ENCODE results near the gene CDH16.
"Not testable (repeated sequence)": the region's sequence is repeated elsewhere in the genome, so short reads cannot be mapped to it uniquely, and the experiment has no call there.

The CDH16 gene

GRCh38 chr16:66918803-66919568 lies at the start of gene CDH16:
Gene CDH16 (minus strand): TSS chr16:66918885. CDS start chr16:66918065, 820 bp downstream.
- no peak for DNase-seq (ENCODE audit: low spot score)

- DNase-seq (ENCODE audit: low spot score) = no peak
These were observed 45.4 kb upstream of the CDH16 start for GRCh38 chr16:66964049-66964448.

- no peak for DNase-seq (ENCODE audit: low spot score)
These were observed 43.2 kb upstream of the CDH16 start for GRCh38 chr16:66961914-66962313.

- peak; percentile 77 for DNase-seq (ENCODE audit: low spot score)
These were observed 42.5 kb upstream of the CDH16 start, which contains the start of gene CES3 for GRCh38 chr16:66961065-66961744. Gene CES3 (plus strand): TSS chr16:66961266. CDS start chr16:66961308, 42 bp downstream.

- no peak for DNase-seq (ENCODE audit: low spot score)
These were observed 41.6 kb upstream of the CDH16 start for GRCh38 chr16:66960270-66960669.

- DNase-seq (ENCODE audit: low spot score) = no peak
These were observed 41.0 kb upstream of the CDH16 start for GRCh38 chr16:66959704-66960161.

GRCh38 chr16:66958857-66959703 lies 40.4 kb upstream of the CDH16 start:
- DNase-seq (ENCODE audit: low spot score) = no peak

- DNase-seq (ENCODE audit: low spot score) = not testable (repeated sequence)
These were observed 37.4 kb upstream of the CDH16 start for GRCh38 chr16:66956154-66956457.

- not testable (repeated sequence) for DNase-seq (ENCODE audit: low spot score)
These were observed 36.9 kb upstream of the CDH16 start for GRCh38 chr16:66955363-66956153.

GRCh38 chr16:66954097-66954659 lies 35.5 kb upstream of the CDH16 start:
- peak; percentile 81 for DNase-seq (ENCODE audit: low spot score)

GRCh38 chr16:66953462-66954096 lies 34.9 kb upstream of the CDH16 start:
- DNase-seq (ENCODE audit: low spot score) = no peak

GRCh38 chr16:66952430-66953110 lies 33.9 kb upstream of the CDH16 start:
- DNase-seq (ENCODE audit: low spot score) = no peak

GRCh38 chr16:66950971-66951790 lies 32.5 kb upstream of the CDH16 start:
- DNase-seq (ENCODE audit: low spot score) = no peak

GRCh38 chr16:66950437-66950836 lies 31.8 kb upstream of the CDH16 start:
- DNase-seq (ENCODE audit: low spot score) = no peak

- no peak for DNase-seq (ENCODE audit: low spot score)
These were observed 30.8 kb upstream of the CDH16 start for GRCh38 chr16:66949472-66949871.

GRCh38 chr16:66948837-66949225 lies 30.1 kb upstream of the CDH16 start:
- no peak for DNase-seq (ENCODE audit: low spot score)

GRCh38 chr16:66948134-66948836 lies 29.6 kb upstream of the CDH16 start:
- no peak for DNase-seq (ENCODE audit: low spot score)

GRCh38 chr16:66947302-66948065 lies 28.8 kb upstream of the CDH16 start:
- peak; percentile 88 for DNase-seq (ENCODE audit: low spot score)

All from AG08396 (cell line).